Uterus (tissue), 2 donors: ENCODE results near the gene EFCAB13.

Experiments used
- CTCF ChIP-seq, 4 experiments: fragments of 200-600 bp in 2 of 4; fragments of 450-650 bp in 2 of 4; sonication (generic) in 2 of 4; IDR thresholded peaks; one replicate each; pipeline ENCODE4 v1.5.1; 2016 to 2019; ENCODE audit warnings: antibody characterized with exemption in 4 of 4, mild to moderate bottlenecking in 2 of 4, moderate library complexity in 1 of 4
- POLR2A ChIP-seq, 2 donors: fragments of 450-650 bp; IDR thresholded peaks; one replicate each; pipeline ENCODE4 v1.6.1; 2016; ENCODE audit warnings: antibody characterized with exemption in 2 of 2, mild to moderate bottlenecking in 1 of 2, moderate library complexity in 1 of 2

- TF ChIP-seq CTCF (IDR thresholded peaks at IDR 0.05) = no peak
- TF ChIP-seq POLR2A (IDR thresholded peaks at IDR 0.05) = no peak
Observed at GRCh38 chr17:47297661-47298400, 25.9 kb upstream of the EFCAB13 start.
